ENCODE measurements around the gene ETV5.
"Not testable (repeated sequence)": the region's sequence is repeated elsewhere in the genome, so short reads cannot be mapped to it uniquely, and the experiment has no call there.

ETV5 gene

DNA sequence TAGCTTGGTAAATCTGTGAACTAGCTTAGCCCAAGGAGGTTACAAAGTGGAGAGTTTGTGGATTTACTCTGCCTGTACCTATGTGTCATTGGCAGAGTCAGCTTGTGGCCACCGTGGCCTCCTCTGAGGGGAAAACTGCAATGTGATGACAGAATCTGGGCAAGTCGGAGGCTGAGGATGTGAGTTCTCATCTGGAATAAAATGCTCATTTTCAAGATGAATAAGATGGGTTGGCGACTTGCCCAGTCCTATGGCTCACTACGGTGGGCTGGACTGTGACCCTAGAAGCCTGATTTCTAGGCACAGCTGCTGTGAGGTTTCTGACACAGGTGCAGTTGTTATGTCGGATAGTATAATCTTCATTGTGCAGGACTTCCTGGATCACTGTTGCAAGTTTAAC lies 83.7 kb downstream of the ETV5 start:
- H3K4me2 ChIP-seq, result no peak overlapping the region
- no peak overlapping the region for H2AFZ ChIP-seq (ENCODE audit: low read depth)
- no peaks in the 10 kb centered on the region for H3K36me3 ChIP-seq (ENCODE audit: insufficient read depth)
- no peaks in the 10 kb centered on the region for H3K79me2 ChIP-seq (ENCODE audit: insufficient read depth, low read depth)
- H3K27me3 ChIP-seq (ENCODE audit: insufficient read depth, low read depth), result no peaks in the 10 kb centered on the region
- TF ChIP-seq CTCF (conservative IDR thresholded peaks at IDR 0.05; ENCODE audit: low read depth, low read length), result no peak
- no peak overlapping the region for H3K27ac ChIP-seq
- H3K4me3 ChIP-seq (IDR thresholded peaks at IDR 0.05; ENCODE audit: insufficient read depth, low read depth, low read length), result no peak overlapping the region
- no peaks in the 10 kb centered on the region for H3K4me1 ChIP-seq (ENCODE audit: low read depth, poor library complexity, severe bottlenecking)
- no peaks in the 10 kb centered on the region for H4K20me1 ChIP-seq (ENCODE audit: insufficient read depth)
- H3K9ac ChIP-seq, result no peak overlapping the region

DNA sequence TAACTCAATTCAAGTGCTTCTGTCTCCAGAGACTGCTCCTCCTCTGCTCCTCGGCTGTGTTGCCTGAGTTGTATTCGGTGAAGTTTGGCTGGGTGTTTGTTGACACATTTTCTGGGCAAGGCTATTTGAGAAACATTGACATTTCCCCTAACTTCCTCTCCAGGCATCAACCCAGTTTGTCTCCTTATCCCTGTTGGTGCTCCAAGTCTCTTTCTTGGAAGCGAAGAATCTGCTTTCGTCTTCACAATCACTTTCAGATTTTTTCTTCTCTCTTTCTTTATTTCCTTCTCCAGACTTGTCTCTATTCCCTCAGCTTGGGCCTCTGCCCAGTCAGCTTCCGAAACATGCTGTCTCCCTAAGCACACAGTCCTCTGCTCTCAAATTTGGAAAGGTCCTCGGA lies 84.7 kb downstream of the ETV5 start:
- no peaks in the 10 kb centered on the region for H4K20me1 ChIP-seq (ENCODE audit: insufficient read depth)
- H3K9ac ChIP-seq, result no peak overlapping the region
- no peak overlapping the region for H3K4me2 ChIP-seq
- H2AFZ ChIP-seq (ENCODE audit: low read depth), result no peak overlapping the region
- no peak overlapping the region for H3K4me3 ChIP-seq (IDR thresholded peaks at IDR 0.05; ENCODE audit: insufficient read depth, low read depth, low read length)
- H3K27me3 ChIP-seq (ENCODE audit: insufficient read depth, low read depth), result no peaks in the 10 kb centered on the region
- no peaks in the 10 kb centered on the region for H3K79me2 ChIP-seq (ENCODE audit: insufficient read depth, low read depth)
- no peak for TF ChIP-seq CTCF (conservative IDR thresholded peaks at IDR 0.05; ENCODE audit: low read depth, low read length)
- no peaks in the 10 kb centered on the region for H3K36me3 ChIP-seq (ENCODE audit: insufficient read depth)
- H3K27ac ChIP-seq, result no peak overlapping the region
- H3K4me1 ChIP-seq (ENCODE audit: low read depth, poor library complexity, severe bottlenecking), result no peaks in the 10 kb centered on the region

DNA sequence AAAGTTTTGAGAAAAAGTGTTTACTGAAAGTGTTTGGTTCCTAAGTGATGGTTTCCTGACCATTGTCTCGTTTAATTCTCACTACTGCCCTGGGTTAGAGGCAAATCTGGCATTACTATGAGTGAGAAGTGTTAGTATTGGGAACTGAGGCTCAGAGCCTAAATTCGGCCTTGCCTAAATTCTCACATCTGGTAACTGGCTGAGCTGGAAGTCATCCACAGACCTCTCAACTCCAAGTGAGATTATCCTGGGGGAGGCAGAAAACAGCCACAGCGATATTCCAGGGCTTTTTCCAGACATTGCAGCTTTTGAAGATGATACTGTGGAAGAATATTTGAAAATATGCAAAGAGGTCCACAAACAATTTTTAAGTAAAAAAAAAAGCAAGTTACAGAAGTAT lies 86.0 kb downstream of the ETV5 start:
- no peak overlapping the region for H3K27ac ChIP-seq
- no peak overlapping the region for H2AFZ ChIP-seq (ENCODE audit: low read depth)
- H3K27me3 ChIP-seq (ENCODE audit: insufficient read depth, low read depth), result no peaks in the 10 kb centered on the region
- no peaks in the 10 kb centered on the region for H3K4me1 ChIP-seq (ENCODE audit: low read depth, poor library complexity, severe bottlenecking)
- H3K4me3 ChIP-seq (IDR thresholded peaks at IDR 0.05; ENCODE audit: insufficient read depth, low read depth, low read length), result no peak overlapping the region
- H4K20me1 ChIP-seq (ENCODE audit: insufficient read depth), result no peaks in the 10 kb centered on the region
- no peak overlapping the region for H3K9ac ChIP-seq
- H3K36me3 ChIP-seq (ENCODE audit: insufficient read depth), result no peaks in the 10 kb centered on the region
- H3K4me2 ChIP-seq, result no peak overlapping the region
- TF ChIP-seq CTCF (conservative IDR thresholded peaks at IDR 0.05; ENCODE audit: low read depth, low read length), result no peak
- no peaks in the 10 kb centered on the region for H3K79me2 ChIP-seq (ENCODE audit: insufficient read depth, low read depth)

GRCh38 chr3:186021673-186022362 lies 87.1 kb downstream of the ETV5 start:
- no peak overlapping the region for H3K4me2 ChIP-seq
- no peak overlapping the region for H3K4me3 ChIP-seq (IDR thresholded peaks at IDR 0.05; ENCODE audit: insufficient read depth, low read depth, low read length)
- no peaks in the 10 kb centered on the region for H4K20me1 ChIP-seq (ENCODE audit: insufficient read depth)
- TF ChIP-seq CTCF (conservative IDR thresholded peaks at IDR 0.05; ENCODE audit: low read depth, low read length), result no peak
- no peak overlapping the region for H3K9ac ChIP-seq
- H3K4me1 ChIP-seq (ENCODE audit: low read depth, poor library complexity, severe bottlenecking), result no peaks in the 10 kb centered on the region
- no peaks in the 10 kb centered on the region for H3K36me3 ChIP-seq (ENCODE audit: insufficient read depth)
- no peak overlapping the region for H2AFZ ChIP-seq (ENCODE audit: low read depth)
- no peak overlapping the region for H3K27ac ChIP-seq
- H3K79me2 ChIP-seq (ENCODE audit: insufficient read depth, low read depth), result no peaks in the 10 kb centered on the region
- no peaks in the 10 kb centered on the region for H3K27me3 ChIP-seq (ENCODE audit: insufficient read depth, low read depth)

DNA sequence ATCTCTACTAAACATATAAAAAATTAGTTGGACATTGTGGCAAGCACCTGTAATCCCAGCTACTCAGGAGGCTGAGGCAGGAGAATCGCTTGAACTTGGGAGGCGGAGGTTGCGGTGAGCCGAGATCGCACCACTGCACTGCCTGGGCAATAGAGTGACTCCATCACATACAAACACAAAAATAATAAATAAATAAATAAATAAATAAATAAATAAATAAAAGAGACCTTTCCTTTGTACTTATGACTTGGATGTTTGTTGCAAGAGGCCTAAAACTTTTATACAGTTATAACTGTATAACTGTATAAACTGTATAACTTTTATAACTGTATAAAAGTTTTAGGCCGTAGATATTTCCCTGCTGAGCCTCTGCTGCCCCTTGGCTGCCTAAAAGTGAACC lies 87.6 kb downstream of the ETV5 start:
- not testable (repeated sequence) for H3K27me3 ChIP-seq (ENCODE audit: insufficient read depth, low read depth); H3K27ac ChIP-seq; H3K4me1 ChIP-seq (ENCODE audit: low read depth, poor library complexity, severe bottlenecking); H3K4me3 ChIP-seq (IDR thresholded peaks at IDR 0.05; ENCODE audit: insufficient read depth, low read depth, low read length); H3K4me2 ChIP-seq; H3K36me3 ChIP-seq (ENCODE audit: insufficient read depth); H2AFZ ChIP-seq (ENCODE audit: low read depth); H3K9ac ChIP-seq; H3K79me2 ChIP-seq (ENCODE audit: insufficient read depth, low read depth); H4K20me1 ChIP-seq (ENCODE audit: insufficient read depth)

GRCh38 chr3:186019288-186019687 lies 89.6 kb downstream of the ETV5 start:
- not testable (repeated sequence) for H3K4me3 ChIP-seq (IDR thresholded peaks at IDR 0.05; ENCODE audit: insufficient read depth, low read depth, low read length); H3K4me1 ChIP-seq (ENCODE audit: low read depth, poor library complexity, severe bottlenecking); H3K4me2 ChIP-seq; H3K79me2 ChIP-seq (ENCODE audit: insufficient read depth, low read depth); H2AFZ ChIP-seq (ENCODE audit: low read depth); H3K27ac ChIP-seq; H3K27me3 ChIP-seq (ENCODE audit: insufficient read depth, low read depth); H3K9ac ChIP-seq; H4K20me1 ChIP-seq (ENCODE audit: insufficient read depth); H3K36me3 ChIP-seq (ENCODE audit: insufficient read depth)
